NCI-H748 treated with DMSO at 0.1 percent for 48 hours (cell line): Measurements from ENCODE around the gene BTN1A1.
A peak's percentile ranks its signal among the peaks of the same experiment; 100 is the strongest.
"Not testable (repeated sequence)": the region's sequence is repeated elsewhere in the genome, so short reads cannot be mapped to it uniquely, and the experiment has no call there.

Source experiments
- DNase-seq: peaks from one replicate; lab custom pipeline; 2025; lab: John Stamatoyannopoulos, UW

BTN1A1 gene

DNA sequence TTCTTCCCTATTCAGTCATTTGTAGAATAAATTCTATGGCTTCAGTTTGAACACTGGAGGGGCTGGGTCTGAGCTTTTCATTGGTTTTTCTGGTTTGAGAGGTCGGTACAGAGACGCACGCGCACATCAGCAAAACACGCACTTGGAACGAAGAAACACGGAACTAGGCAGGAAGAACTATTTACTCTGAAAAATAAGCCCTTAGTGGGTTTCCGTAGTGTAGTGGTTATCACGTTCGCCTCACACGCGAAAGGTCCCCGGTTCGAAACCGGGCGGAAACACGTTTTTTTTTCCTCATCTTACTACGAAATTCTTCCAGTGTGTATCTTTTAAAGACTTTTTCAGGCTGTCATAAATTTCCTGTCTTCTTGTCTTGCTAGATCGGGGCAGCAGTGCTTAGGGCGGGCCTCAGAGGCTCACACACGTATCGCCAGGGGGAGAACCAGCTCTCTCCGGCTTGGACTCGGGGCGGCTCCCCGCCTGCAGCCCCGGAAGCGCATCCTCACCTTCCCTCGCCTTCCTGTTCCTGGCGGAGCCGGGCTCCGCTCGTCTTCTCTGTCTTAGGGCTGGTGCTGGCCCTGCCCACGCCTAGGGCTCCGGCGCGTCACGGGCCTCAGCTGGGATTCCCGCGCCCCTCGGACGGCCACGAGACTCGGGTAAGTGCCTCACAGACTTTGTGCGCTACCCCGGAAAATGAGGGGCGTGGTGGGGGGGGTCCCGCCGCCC lies 37.9 kb downstream of the BTN1A1 start, which contains the start of gene HMGN4:
TSS of gene HMGN4 (plus strand) at position 521 of the 726 bp plus-strand sequence. CDS start 6,841 bp downstream, outside the sequence.
- DNase-seq: peak; percentile 95

DNA sequence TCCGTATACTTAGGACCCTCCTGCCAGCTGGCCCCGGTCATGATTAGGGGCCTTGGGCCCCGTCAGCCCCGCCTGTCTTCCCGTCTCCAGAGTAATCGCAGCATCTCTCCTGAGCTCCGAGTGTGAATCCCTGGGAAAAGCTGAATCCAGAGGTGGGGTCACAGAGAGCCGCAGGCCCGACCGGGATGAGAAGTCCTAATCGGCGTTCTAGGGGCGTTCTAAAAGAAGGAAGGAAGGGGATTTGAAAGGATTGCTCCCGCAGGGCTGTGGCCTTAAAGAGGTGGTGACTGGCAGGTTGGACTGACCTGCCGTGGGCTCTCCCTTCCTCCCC lies 38.4 kb downstream of the BTN1A1 start:
- peak; percentile 50 for DNase-seq

DNA sequence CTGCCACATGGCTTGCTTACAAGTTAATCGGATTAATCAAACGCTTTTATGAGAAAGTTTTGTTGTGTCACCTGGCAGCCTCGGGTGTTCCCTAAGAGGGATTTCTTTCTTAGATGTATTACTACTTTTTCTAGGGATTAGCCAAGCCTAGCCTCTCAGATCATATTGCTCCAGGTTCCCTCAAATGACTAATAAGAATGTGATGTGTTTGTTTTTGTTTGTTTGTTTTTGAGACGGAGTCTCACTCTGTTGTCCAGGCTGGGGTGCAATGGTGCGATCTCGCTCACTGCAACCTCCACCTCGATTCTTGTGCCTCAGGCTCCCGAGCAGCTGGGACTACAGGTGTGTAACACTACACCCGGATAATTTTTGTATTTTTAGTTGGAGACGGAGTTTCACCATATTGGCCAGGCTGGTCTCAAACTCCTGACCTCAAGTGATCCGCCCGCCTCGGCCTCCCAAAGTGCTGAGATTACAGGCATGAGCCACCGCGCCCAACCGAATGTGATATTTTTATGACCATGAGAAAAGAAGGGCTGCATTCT lies 39.0 kb downstream of the BTN1A1 start:
- no peak for DNase-seq

DNA sequence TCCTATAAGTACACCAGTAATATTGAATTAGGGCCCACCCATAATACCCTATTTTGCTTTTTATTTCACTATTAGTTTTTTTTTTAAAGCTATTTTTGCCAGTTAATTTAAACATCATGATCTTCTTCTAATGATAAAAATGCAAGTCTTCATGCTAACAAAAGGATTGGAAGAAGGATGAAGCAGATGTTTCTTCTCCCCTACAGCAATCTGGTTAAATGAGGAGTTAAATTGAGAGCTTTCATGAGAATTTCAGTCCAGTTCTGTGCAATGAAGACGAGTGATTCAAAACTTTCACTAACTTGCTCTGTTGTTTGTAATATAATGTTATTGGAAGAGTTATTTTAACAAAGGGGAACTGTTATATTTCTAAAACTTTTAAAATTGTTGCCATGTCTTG lies 41.5 kb downstream of the BTN1A1 start:
- DNase-seq: no peak

DNA sequence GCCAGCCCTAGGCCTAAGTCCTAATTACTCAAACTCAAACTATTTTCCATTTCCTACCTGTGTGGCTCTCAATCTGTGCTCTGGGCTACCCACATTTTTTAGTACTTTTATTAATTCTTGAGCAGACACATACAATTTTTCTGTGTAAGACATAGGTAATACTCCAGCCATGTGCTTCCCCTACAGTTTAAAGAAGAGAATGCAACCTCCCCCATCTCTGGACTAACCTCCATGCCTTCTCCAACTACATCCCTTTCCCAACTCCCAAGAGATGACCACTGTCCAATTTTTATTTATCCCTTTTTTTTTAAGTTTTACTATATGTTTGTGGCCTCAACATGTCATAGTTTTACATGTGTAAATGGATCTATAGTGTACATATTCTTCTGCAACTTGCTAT lies 43.9 kb downstream of the BTN1A1 start:
- no peak for DNase-seq

DNA sequence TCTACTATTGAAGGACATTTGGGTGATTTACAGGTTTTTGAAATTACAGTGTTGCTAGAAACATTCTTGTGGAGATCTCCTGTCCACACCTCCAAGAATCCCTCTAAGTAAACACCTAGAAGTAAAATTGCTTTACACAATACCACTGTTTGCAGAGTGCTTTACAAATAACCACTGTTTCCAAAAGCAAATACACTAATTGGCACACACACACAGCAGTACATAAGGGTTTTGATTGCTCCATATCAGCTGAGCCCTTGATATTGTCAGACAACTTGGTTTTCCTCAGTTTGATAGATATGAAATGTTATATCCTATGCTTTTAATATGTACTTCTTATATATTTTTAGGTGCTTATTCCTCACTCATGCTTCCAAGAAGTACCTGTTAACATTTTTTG lies 44.4 kb downstream of the BTN1A1 start:
- peak; percentile 45 for DNase-seq

DNA sequence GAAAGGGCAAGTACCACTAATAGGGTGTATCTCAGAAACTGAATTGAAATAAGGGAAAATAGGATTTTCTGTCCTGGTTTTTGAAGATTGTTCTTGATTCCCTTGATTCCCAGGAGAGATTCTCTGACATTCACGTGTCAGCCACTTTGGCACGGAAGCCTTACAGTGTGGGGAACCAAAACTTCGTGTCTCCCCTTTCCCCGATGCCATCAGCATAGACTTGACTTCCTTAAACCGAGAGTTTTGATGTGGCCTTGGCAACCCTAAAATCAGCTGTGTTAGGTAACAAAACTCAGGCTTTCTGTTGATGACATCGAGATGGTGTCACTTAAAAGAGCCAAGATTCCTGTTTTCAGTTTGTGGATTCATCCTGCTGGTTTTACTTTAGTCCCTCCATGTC lies 45.5 kb downstream of the BTN1A1 start:
- DNase-seq: no peak

DNA sequence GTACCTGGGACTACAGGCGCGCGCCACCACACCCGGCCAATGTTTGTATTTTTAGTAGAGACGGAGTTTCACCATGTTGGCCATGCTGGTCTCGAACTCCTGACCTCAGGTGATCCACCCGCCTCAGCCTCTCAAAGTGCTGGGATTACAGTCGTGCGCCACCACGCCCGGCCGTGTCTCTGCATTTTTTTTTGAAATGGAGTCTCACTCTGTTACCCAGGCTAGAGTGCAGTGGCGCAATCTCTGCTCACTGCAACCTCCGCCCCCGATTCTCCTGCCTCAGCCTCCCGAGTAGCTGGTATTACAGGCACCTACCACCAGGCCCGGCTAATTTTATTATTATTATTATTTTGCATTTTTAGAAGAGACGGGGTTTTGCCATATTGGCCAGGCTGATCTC lies 47.3 kb downstream of the BTN1A1 start:
- DNase-seq: not testable (repeated sequence)

DNA sequence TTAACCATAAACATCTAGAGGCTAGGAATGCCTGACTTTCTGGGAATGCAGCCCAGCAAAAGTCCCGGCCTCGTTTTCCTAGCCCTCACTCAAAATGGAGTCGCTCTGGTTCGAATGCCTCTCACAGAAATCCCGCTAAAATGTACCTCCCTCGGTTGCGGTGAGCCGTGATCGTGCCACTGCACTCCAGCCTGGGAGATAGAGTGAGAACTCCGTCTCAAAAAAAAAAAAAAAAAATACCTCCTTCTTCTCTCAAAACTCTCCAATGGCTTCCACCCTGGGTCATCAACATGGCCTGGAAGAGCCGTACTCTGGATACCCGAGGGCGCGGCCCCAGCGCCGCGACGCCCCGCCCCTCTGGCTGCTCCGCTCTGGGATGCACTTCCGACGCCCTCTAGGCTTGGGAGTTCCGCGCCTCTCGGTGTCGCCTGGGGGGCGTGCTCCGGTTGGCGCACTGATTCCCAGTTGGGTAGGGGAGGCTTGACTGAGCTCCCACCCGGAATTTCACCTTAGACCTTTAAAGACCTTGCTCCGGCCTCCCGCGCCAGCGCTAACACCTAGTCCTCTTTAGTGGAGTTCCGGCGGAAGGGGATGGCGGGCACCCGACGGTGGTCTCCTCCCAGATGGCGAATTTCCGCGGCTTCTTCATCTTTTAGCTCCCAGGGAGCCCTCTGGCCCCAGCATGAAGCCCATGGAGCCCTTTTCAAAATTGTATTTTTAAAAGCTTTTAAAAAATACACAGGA lies 50.3 kb downstream of the BTN1A1 start:
- DNase-seq: peak; percentile 66

DNA sequence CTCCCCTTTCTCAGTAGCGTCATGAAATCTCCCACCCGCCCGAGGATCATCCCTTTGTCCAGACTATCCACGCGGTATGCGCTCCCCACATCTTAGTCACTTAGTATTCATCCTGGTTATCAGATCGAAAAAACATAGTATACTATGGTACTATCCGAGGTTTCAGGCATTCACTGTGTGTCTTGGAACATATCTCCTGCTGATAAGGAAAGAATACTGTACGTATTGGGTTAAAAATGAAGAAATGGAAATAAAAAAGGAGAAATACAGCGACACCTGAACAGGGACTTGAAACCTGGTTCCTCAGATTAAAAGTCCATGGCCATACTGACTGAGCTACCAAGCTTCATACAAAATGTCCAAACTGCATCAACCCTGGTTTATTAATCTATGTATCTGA lies 52.1 kb downstream of the BTN1A1 start:
- no peak for DNase-seq

DNA sequence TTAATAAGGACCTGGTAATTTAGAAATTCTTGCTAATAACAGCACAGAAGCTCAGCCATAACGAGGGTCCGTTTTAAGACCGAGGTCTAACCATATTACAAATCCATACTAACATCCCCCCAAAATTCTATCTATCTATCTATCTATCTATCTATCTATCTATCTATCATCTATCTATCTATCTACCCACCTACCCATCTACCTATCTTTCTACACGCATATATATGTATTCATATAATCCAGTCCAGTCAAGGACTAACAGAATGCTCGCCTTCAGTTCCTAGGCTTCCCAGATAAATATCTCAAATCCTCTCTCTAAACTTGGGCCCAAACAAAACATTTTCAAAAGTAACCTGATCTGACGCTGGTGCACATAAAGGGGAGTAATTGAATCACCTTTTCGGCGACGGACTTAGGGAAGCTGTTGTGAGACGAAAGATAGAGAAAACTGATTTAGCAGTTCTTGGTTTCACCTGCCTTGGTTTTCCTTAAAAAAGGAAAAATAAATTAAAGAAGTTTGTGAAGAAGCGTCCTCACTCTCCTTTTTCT lies 52.6 kb downstream of the BTN1A1 start:
- no peak for DNase-seq

DNA sequence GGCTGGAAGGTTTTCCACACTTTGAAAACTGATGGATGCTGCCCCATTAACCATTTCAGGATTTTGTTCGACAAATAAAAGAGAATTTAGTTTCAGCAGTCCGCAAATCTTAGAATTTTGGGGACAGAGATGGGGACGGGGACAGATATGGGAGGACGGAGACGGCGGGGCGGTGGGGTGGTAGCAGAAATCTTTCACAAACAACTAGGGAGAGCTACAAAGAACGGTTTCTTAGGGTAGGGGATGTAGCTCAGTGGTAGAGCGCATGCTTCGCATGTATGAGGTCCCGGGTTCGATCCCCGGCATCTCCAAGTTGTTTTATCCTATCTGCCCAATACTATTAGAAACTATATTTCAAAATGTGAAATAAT lies 53.1 kb downstream of the BTN1A1 start:
- DNase-seq: peak; percentile 92

DNA sequence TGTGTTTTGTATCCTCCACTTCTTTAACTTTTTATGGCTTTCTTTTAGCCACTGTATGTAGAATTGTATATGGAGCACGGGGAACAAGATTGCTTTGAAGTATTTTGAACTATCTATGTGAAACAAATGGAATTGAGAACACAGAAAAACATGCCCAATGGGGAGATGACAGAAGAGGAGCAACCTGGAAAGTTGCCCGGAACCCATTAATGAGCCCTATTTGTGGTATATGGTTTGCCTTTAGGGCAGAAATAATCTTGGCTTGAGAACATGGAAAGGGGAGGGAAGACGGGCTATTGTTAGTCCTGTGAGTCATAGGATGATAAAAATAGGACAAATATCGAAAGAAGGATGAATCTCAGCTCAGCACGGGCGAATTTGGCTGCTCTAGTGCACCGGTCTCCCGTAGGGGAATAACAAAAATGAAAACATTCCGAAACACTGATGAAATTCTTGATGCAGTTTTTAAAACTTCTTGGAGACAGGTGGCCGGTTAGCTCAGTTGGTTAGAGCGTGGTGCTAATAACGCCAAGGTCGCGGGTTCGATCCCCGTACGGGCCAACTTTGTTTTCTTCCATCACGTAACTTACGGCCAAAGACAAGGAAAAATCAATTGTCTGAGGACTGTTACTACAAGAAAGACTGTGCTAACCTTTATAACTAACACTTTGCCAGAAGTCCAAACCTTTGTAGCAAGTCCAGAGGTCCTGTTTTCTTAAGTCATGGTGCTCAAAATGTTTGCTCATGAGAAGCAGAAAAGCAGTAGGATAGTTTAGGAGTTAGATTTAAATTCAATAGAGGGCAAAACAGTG lies 53.7 kb downstream of the BTN1A1 start:
- DNase-seq: peak; percentile 82

DNA sequence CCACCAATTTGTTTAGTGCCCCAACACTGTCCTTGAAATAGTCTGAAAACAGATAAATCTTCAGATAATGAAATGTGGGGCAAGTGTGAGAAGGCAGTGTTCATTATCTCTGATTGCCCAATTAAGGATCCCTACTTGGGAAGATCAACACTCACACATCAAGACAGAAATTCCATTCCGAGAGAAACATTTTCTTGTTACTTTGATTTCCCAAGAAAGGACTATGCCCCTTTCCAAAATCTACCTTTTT lies 54.3 kb downstream of the BTN1A1 start:
- DNase-seq: no peak

DNA sequence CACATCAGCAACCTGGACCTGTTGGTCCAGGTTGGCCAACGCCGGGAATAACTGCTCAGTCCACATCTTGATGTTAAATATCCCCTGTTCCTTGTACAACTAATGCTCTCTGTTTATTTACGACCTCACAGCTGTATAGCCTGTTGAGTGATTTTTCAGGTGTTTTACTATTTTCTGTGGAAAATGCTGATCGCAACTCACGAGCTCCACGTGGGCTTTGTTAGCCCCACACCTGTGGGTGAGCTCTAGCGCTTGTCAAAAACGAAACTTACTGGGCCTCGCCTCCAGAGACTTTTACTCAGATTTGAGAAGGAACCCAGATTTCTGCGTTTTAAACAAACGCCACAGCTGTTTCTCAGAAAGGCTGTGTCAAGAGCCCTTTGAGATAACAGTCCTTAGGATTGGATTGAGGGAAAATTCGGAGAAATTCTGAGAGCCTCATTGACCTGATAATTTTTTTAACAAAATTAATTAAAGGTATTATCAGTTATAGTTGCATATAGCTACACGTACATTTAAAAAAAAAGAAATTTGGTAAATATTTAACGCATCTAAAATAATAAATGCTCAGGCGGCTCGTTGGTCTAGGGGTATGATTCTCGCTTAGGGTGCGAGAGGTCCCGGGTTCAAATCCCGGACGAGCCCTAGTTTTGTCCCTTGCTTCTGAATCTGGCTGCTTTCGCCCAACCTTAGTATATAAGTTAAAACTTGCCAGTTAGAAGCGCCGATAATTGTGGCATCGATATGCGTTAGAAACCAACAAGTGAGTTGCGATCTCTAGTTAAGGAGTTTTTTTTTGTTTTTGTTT lies 54.8 kb downstream of the BTN1A1 start:
- no peak for DNase-seq

DNA sequence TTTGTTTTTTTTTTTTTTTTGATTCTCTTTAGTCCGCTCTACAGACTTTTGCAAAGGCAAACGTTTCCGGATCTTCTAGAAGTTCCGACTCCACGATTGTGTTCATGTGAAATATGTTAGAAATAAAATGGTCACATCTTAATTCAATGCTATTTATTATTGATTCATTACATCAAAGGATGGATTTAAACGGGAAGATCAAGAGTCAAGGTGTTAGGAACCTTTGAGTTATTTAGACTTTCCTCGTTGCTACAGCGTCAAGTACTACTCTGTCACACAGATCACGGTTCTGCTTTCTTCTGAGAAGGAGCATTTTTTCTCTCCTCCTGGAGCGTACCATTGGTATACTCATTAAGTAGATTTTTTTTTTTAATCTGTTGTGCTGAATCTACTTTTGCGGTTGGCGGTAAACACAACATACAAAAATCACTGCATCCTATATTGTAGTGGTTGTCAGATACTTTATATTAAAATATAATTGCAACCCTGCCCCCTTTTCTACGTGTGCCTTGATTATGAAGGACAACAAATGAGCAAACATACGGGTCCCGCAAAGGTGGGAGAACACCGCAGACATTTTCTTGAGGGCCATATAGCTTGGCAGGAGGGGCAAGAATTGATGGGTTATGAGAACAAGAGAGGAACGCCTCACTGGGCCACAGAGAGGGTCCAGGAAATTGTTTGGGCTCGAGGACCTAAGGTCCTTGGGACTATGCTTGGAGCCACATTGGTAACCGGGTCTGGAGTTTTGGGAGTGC lies 55.6 kb downstream of the BTN1A1 start:
- DNase-seq: no peak

DNA sequence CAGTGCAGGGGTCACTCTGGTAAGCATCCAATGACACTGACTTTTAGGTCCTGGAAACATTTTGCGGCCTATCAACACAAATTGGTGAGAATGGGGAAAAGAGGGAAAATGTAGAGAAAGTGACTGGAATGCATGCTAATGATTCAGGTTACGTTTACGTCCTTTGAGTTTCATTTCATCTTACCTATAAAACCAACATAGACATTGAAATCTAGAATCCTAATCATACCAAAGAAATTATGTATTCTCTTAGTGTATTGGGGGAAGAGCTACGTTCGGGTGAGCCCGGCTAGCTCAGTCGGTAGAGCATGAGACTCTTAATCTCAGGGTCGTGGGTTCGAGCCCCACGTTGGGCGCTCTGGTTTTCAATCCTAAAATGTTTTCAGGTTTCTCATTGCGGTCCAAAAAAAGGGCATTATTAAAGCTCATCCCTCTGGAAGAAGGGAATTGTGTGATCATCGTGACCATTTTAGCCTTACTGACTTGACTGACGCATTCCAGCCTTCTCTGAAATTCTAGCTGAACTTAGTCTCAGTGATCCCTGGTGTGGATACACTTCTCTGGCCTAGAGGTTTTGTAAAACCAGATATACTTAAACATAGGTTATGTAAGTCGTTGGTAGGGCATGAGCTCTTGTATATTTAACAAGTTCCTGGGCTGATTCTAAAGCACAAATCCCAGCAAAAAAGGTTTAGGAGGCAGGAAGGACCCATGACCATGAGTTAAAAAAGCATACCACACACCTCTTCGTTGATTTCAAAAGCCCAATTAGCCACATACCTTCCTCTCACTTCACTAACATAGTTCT lies 56.4 kb downstream of the BTN1A1 start:
- DNase-seq: peak; percentile 80
